ENCODE measurements around the gene FERMT2.

FERMT2 gene

DNA sequence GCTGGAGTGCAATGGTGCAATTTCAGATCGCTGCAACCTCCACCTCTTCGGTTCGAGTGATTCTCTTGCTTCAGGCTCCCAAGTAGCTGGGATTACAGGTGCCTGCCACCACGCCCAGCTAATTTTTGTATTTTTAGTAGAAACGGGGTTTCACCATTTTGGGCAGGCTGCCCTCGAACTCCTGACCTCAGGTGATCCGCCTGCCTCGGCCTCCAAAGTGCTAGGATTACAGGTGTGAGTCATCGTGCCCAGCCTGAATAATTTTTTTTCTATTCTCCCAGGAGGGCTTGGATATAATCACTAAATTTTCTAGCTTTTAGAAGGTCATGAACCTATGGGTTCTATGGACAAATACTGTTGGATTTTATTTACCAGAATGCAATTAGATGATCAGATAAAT lies 114.8 kb downstream of the FERMT2 start:
- no peak for TF ChIP-seq Cebpa-rat (IDR thresholded peaks at IDR 0.05)
- Histone ChIP-seq H3K9me3 (replicated peaks in 1 of 11) (peaks cover 0 to 14% (median 0%) of the 10 kb centered on the region in 11 experiments; a peak in 5 of 22 replicates), H4K20me1 (no peaks in the 10 kb centered on the region), H3K4me1 (peaks cover 0 to 19% (median 0%) of the 10 kb centered on the region in 10 experiments; a peak in 7 of 20 replicates), H3K27ac (no peak overlapping the region), H3K27me3 (no peaks in the 10 kb centered on the region), H3K4me3 (no peak overlapping the region), H3K36me3 (no peaks in the 10 kb centered on the region), H3K9ac (no peak overlapping the region), H3K4me2 (no peak overlapping the region)

DNA sequence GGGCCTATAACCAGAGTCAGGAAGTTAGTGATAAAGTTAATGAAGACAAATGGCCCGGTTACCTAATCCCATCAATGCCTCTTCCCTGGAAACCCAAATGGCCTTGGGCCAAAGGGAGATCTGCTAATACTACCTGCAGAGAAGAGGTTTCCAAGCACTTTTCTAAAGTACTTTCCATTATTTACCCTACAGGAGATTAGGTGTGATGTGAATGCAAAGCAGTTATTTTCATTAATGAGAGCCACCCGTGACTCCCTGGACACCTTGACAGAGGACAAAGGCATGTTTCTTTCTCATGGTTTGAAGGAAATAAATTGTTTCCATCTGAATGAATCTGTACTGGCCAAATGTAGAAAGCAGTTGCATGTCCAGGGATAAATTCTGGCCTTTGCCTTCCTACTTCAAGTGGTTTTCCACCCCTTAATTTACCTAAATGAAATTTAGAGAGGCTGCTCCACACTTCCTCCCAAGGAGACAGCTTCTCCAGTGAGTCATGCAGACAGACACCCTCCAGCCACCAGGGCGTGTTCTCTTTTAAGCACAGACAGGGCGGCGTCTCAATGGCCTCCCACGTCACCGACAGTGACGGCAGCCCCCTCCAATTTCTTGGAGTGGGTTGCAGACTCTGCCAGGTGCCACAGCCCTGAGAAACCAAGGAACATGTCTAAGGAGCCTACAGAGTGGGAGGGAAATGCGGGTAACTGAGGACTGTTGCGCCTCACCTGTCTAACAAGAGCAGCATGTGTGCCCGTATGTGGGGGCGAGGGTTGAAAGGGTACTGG lies 115.5 kb downstream of the FERMT2 start:
- Histone ChIP-seq H3K9me3 (replicated peaks in 1 of 11) (peaks cover 0 to 14% (median 0%) of the 10 kb centered on the region in 11 experiments; a peak in 5 of 22 replicates), H3K36me3 (no peaks in the 10 kb centered on the region), H3K4me3 (no peak overlapping the region), H3K4me1 (peaks cover 0 to 14% (median 0%) of the 10 kb centered on the region in 10 experiments; a peak in 4 of 20 replicates), H3K4me2 (peak overlapping the region in 2 of 11 experiments; percentile 35 to 45; a peak in 3 of 22 replicates), H4K20me1 (no peaks in the 10 kb centered on the region), H3K9ac (no peak overlapping the region), H3K27ac (no peak overlapping the region), H3K27me3 (no peaks in the 10 kb centered on the region)
- no peak for TF ChIP-seq Cebpa-rat (IDR thresholded peaks at IDR 0.05)

DNA sequence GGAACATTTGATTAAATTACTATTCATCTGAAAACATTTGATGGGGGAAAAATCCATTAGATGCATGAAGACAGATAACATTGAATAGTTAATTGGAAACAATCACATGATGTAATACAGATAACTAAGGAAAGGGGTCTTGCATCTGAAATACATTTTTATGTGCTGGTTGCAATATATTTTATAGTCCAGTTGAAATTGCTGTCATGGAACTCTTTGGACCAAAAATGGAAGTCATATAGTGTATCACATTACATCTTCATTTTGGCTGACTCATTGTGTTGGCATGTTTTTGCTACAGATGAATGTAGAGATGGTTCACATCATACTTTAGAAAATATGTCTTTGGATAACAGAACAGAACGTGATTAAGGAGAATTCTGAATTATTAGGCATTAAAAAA lies 116.4 kb downstream of the FERMT2 start:
- no peak for TF ChIP-seq Cebpa-rat (IDR thresholded peaks at IDR 0.05)
- peaks cover 0 to 9% (median 0%) of the 10 kb centered on the region in 10 experiments; a peak in 4 of 20 replicates for H3K4me1 ChIP-seq
- no peaks in the 10 kb centered on the region for H4K20me1 ChIP-seq
- no peaks in the 10 kb centered on the region for H3K36me3 ChIP-seq
- H3K27me3 ChIP-seq = no peaks in the 10 kb centered on the region
- H3K27ac ChIP-seq = no peak overlapping the region
- peaks cover 0 to 14% (median 0%) of the 10 kb centered on the region in 11 experiments; a peak in 5 of 22 replicates for H3K9me3 ChIP-seq (replicated peaks in 1 of 11)
- H3K9ac ChIP-seq = no peak overlapping the region
- H3K4me3 ChIP-seq = no peak overlapping the region
- H3K4me2 ChIP-seq = no peak overlapping the region

DNA sequence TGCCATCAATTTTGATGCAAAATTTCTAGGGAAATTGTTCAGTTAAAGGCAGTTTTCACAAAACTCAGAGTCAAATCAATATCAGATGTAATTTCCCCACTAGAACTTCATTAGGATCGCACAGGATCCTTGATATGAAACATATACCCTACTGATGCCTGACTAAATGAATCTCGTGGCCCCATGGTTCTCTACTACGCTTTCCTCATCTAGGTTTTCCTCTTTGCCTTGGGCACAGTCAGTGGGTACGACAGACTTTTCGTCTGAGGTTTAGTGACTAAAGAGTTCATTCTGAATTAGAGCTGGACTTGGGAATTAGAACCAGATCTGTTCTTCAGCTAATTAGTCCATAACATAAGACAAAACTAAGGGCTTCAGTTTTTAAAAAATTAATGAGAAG lies 117.0 kb downstream of the FERMT2 start:
- TF ChIP-seq Cebpa-rat (IDR thresholded peaks at IDR 0.05) = no peak
- no peak overlapping the region for H3K9ac ChIP-seq
- H4K20me1 ChIP-seq = no peaks in the 10 kb centered on the region
- H3K36me3 ChIP-seq = no peaks in the 10 kb centered on the region
- H3K27ac ChIP-seq = no peak overlapping the region
- H3K4me1 ChIP-seq = peaks cover 0 to 9% (median 0%) of the 10 kb centered on the region in 10 experiments; a peak in 4 of 20 replicates
- no peaks in the 10 kb centered on the region for H3K27me3 ChIP-seq
- peaks cover 0 to 14% (median 0%) of the 10 kb centered on the region in 11 experiments; a peak in 5 of 22 replicates for H3K9me3 ChIP-seq (replicated peaks in 1 of 11)
- H3K4me3 ChIP-seq = no peak overlapping the region
- no peak overlapping the region for H3K4me2 ChIP-seq

DNA sequence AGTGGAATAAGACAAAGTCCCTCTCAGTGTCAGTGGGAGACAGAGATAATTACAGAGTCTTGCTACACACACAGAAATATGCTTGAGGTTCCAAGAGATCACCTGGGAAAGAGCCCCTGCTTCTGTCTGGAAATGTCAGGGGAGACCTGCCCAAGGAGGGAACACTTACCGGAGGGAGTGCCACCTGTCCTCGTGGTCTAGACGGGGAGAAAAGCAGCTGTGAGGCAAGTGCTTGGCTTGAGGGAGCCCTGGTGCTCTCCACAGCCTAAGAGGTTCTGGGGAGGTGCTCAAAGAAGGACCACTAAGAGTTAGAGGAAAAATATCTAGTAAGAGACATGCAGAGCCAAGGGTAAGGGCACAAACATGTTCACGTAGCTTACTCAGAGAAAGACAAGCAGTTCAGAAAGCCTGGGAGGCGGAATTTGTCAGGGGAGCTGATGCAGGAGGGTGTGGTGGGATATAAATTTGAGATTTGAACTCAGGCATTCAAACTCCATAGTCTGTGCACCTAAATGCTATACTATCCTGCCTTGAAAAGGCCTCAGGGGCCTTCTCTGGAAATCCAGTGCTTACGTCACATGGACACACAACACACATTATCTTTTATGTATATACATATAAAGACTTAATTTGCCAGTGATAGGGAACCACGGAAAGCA lies 121.2 kb downstream of the FERMT2 start:
- TF ChIP-seq Cebpa-rat (IDR thresholded peaks at IDR 0.05) = no peak
- Histone ChIP-seq H4K20me1 (no peaks in the 10 kb centered on the region), H3K36me3 (no peaks in the 10 kb centered on the region), H3K4me3 (no peak overlapping the region), H3K9ac (no peak overlapping the region), H3K27me3 (no peaks in the 10 kb centered on the region), H3K9me3 (replicated peaks in 1 of 11) (no peaks in the 10 kb centered on the region), H3K27ac (no peak overlapping the region), H3K4me1 (no peaks in the 10 kb centered on the region), H3K4me2 (no peak overlapping the region)

DNA sequence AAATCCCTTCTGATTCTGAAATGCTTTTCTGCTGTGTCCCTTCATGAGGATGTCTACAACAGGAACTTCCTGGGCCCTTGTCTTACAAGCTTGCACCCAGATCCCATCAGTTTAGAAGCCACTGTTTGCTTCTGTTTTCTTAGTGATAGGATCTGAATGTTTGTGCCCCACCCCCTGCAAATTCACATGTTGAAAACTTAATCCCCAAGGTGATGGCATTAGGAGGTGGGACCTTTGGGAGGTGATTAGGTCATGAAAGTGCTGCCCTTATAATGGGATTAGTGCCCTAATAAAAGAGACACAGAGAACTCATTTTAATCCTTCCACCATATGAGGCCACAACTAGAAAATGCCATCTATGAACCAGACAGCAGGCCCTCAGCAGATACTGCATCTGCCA lies 123.4 kb downstream of the FERMT2 start:
- Histone ChIP-seq H3K27ac (no peak overlapping the region), H4K20me1 (no peaks in the 10 kb centered on the region), H3K27me3 (no peaks in the 10 kb centered on the region), H3K4me2 (no peak overlapping the region), H3K4me1 (no peaks in the 10 kb centered on the region), H3K36me3 (no peaks in the 10 kb centered on the region), H3K9me3 (replicated peaks in 1 of 11) (no peaks in the 10 kb centered on the region), H3K9ac (no peak overlapping the region), H3K4me3 (no peak overlapping the region)
- no peak for TF ChIP-seq Cebpa-rat (IDR thresholded peaks at IDR 0.05)

DNA sequence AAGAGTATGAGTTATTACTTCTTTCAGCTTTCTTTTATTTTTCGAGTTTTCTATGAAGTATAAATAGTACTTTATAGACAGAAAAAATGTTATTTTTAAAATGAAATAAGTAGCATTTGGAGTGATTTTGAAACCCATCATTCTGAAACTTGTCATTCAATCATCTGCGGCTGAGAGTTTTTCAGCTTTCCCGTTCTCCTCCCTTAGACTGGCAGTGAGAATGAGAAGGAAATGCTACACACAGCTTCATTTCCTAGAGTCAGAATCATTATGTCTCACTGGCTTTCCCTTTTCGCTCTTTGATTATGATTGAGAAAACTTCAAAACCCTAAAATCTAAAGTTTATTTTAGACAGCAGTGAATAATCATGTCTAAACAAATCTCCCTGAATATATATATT lies 125.8 kb downstream of the FERMT2 start:
- H3K4me1 ChIP-seq = no peaks in the 10 kb centered on the region
- H4K20me1 ChIP-seq = no peaks in the 10 kb centered on the region
- H3K27me3 ChIP-seq = no peaks in the 10 kb centered on the region
- H3K4me2 ChIP-seq = no peak overlapping the region
- H3K36me3 ChIP-seq = no peaks in the 10 kb centered on the region
- H3K9ac ChIP-seq = no peak overlapping the region
- H3K9me3 ChIP-seq (replicated peaks in 1 of 11) = no peaks in the 10 kb centered on the region
- no peak overlapping the region for H3K27ac ChIP-seq
- TF ChIP-seq Cebpa-rat (IDR thresholded peaks at IDR 0.05) = no peak
- H3K4me3 ChIP-seq = no peak overlapping the region

DNA sequence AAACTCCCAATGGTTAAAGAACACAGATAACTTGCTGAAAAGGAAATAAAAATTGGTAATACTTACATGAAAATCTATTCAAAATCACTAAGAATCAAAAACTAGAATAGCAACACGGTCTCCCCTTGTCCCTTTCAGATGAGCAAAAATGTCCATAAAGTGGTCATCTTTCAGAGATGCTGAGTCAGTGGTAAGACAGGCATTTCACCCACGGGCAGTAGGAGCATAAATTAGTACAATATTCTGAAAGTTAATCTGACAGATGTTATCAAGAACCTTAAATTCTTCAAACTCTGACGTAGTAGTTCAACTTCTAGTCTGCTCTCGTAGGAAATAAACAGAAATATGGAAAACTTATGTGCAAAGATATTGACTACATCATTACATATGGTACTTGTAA lies 126.4 kb downstream of the FERMT2 start:
- Histone ChIP-seq H3K27me3 (no peaks in the 10 kb centered on the region), H3K9me3 (replicated peaks in 1 of 11) (no peaks in the 10 kb centered on the region), H4K20me1 (no peaks in the 10 kb centered on the region), H3K4me2 (no peak overlapping the region), H3K27ac (no peak overlapping the region), H3K4me3 (no peak overlapping the region), H3K9ac (no peak overlapping the region), H3K36me3 (no peaks in the 10 kb centered on the region), H3K4me1 (no peaks in the 10 kb centered on the region)
- no peak for TF ChIP-seq Cebpa-rat (IDR thresholded peaks at IDR 0.05)

DNA sequence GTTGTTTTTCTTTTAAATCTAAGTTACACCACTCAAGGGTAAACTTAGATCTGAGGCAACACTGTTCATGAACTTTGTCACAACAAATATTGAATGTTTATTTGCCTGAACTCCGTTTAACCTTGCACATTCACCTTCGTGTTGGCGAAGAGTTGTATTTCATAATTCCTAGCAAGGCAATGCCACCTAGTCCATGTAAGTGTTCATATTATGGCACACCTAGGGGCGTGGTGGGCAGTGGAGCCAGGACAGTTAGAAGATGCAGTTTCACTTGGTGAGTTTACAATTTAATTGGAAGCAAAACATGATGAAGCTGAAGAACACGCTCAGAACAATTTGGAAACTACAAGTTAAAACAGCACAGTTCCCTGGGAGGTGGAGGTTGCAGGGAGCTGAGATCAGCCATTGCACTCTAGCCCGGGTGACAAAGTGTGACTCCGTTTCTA lies 129.0 kb downstream of the FERMT2 start:
- H3K27ac ChIP-seq = no peak overlapping the region
- no peaks in the 10 kb centered on the region for H3K36me3 ChIP-seq
- TF ChIP-seq Cebpa-rat (IDR thresholded peaks at IDR 0.05) = no peak
- H3K4me2 ChIP-seq = no peak overlapping the region
- H3K9ac ChIP-seq = 0 out of 22 replicates have a peak overlapping the region, but pooled peaks of 1 of the 11 experiments have one; percentile 17
- no peaks in the 10 kb centered on the region for H3K9me3 ChIP-seq (replicated peaks in 1 of 11)
- no peaks in the 10 kb centered on the region for H3K27me3 ChIP-seq
- no peaks in the 10 kb centered on the region for H4K20me1 ChIP-seq
- H3K4me3 ChIP-seq = no peak overlapping the region
- no peaks in the 10 kb centered on the region for H3K4me1 ChIP-seq
